WI38 (cell line): Measurements from ENCODE around the gene MYL10.

Experiments
- H3K4me3 ChIP-seq: 2 replicates; pipeline ENCODE4 v1.5.1; 2011; ENCODE audit warnings: low read depth, mild to moderate bottlenecking, control low read depth, low read length
- CTCF ChIP-seq: IDR thresholded peaks from 2 replicates; pipeline ENCODE4 v1.5.1; 2012; ENCODE audit warnings: low read depth, mild to moderate bottlenecking, control low read depth, low read length

MYL10 gene

DNA sequence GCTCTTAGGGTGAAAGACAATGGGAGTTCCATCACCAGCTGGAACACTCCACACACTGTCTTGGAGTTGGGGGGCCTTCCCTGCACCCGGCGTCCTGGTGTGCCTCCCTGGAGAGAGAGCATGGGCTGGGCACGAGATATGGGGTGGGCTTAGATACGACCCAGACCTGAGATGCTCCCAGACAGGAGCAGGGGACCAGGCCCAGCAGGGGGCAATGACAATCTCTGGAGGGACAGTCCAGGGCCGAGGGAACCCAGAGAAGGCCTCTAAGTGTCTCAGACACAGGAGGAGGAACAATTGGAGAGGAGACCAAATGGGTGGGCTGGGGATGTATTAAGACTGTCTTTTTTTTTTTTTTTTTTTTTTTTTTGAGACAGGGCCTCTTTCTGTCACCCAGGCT lies 40.0 kb downstream of the MYL10 start:
- no peak for TF ChIP-seq CTCF
- H3K4me3 ChIP-seq: no peak overlapping the region

GRCh38 chr7:101588131-101588935 lies 40.8 kb downstream of the MYL10 start:
- no peak overlapping the region for H3K4me3 ChIP-seq
- TF ChIP-seq CTCF: no peak

DNA sequence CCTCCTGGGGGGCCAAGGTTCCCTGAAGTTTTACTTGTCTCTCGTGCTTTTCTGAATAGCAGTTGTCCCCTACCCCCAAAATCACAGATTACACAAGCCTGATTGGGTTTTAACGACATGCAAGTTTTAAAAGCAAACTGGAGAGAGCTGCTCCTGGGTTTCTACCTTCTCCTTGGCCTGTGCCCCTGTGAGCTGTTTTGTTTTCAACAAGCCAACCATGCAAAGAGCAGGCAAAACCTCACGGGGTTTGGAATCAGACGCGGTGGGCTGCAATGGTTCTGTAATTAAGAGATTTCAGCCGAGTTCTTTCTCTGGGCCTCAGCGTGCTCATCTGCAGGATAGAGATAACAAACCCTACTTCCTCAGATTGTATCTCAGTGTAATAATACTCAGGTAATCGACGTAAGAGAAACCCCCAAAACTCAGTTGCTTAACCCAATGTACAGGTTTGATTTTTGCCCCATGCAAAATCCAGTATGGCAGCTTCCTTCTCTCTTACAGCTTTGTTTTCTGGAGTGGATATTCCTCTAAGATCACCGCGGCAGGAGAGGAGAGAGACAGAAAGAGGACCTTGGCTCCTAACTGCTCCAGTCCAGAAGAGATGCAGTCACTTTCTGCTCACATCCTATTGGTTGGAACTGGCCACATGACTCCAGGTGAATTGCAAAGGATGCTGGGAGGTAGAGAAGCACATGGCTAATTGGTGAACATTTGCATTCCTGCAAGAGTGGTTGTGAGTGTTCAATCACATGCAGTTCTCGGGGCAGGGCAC lies 42.0 kb downstream of the MYL10 start:
- H3K4me3 ChIP-seq: no peak overlapping the region
- no peak for TF ChIP-seq CTCF

DNA sequence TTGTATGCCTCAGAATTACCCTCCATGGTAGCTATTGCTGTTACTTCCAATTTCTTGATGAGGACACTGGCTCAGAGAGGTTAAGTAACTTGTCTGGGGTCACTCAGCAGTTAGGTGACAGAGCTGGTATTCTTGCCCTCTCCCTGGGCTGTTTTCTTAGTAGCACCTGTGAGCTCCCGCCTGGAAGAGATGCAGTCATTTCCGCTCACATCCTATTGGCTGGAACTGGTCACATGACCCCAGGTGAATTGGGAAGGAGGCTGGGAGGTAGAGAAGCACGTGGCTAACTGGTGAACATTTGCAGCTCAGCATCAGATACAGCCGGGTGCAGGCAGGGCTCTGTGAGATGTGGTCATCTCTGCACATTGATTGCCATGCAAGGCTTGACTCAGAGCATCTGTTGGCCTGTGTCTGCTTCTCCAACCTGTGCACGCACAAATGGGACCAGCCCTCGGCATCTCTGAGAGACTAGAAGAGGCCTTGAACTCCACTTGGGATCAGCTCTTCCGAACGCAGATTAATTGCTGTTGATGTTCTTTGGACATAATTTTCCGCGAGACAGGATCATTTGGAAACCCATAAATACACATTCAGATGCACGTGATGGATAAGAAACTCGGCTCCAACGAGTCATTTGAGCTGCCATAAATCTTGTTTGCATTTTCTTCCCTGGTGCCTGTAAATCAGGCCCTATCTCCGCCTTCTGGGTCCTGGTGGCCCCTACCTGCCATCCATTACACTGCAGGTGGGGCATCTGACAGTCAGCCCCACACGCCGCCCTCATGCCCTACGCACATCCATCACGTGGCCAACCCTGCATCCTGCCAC lies 42.8 kb downstream of the MYL10 start:
- no peak overlapping the region for H3K4me3 ChIP-seq
- TF ChIP-seq CTCF: no peak

- TF ChIP-seq CTCF: no peak
- H3K4me3 ChIP-seq: no peak overlapping the region
Observed at GRCh38 chr7:101582971-101583370, 46.1 kb downstream of the MYL10 start.

GRCh38 chr7:101581891-101582290 lies 47.2 kb downstream of the MYL10 start:
- no peak overlapping the region for H3K4me3 ChIP-seq

More at GRCh38 chr7:101581891-101582290, 47.2 kb downstream of the MYL10 start:
- no peak for TF ChIP-seq CTCF
